Stimulated activated naive CD8-positive, alpha-beta T cell treated with anti-CD3 and anti-CD28 coated beads, Interleukin-15, Interleukin-2, amounts not matched to agents 100 ng/mL and 50 ng/mL, for 24 hours (primary cell): ENCODE measurements around the gene CAPN9.
"Not testable (repeated sequence)": the region's sequence is repeated elsewhere in the genome, so short reads cannot be mapped to it uniquely, and the experiment has no call there.

Experiments
- H3K27ac Mint-ChIP-seq: one replicate; pipeline ENCODE4 v1.8.0; 2021; ENCODE audit warnings: mild to moderate bottlenecking, mixed read lengths
- H3K27me3 Mint-ChIP-seq: one replicate; pipeline ENCODE4 v1.8.0; 2021; ENCODE audit warnings: mixed read lengths
- H3K36me3 Mint-ChIP-seq: one replicate; pipeline ENCODE4 v1.8.0; 2021; ENCODE audit warnings: low read depth, mixed read lengths
- H3K4me1 Mint-ChIP-seq: one replicate; pipeline ENCODE4 v1.8.0; 2021; ENCODE audit warnings: low read depth, mixed read lengths
- H3K4me3 Mint-ChIP-seq: one replicate; pipeline ENCODE4 v1.8.0; 2021; ENCODE audit warnings: mild to moderate bottlenecking, mixed read lengths
- H3K9me3 Mint-ChIP-seq: one replicate; pipeline ENCODE4 v1.8.0; 2021; ENCODE audit warnings: mixed read lengths

The CAPN9 gene

DNA sequence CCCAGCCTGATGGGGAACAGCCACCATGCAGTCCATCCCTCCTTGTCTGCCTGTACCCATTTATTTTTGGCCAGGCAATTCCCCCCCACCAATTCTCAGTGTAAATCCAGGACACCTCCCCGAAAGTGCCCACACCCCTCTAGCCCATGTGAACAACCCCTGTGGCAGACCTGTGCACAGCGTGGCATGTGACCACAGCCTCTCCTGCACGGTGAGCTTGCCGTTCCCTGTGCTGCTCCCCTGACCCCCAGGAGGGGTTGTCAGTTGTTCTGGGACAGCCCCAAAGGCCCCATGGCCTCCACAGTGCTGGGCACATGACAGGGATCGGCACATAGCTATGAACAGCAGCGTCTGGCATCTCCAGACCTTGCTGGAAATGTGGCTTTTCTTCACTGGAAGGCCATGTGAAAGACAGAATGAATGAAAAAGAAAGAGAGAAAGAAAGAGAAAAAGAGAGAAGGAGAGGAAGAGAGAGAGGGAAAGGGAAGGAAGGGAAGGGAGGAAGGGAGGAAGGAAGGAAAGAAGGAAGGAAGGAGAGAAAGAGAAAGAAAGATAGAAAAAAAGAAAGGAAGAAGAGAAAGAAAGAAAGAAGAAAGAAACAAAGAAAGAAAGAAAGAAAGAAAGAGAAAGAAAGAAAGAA, 3.9 kb downstream of the CAPN9 start:
- no peaks in the 10 kb centered on the region for H3K27me3 Mint-ChIP-seq
- no peaks in the 10 kb centered on the region for H3K4me1 Mint-ChIP-seq
- H3K9me3 Mint-ChIP-seq: no peaks in the 10 kb centered on the region
- no peak overlapping the region for H3K4me3 Mint-ChIP-seq
- H3K36me3 Mint-ChIP-seq: no peaks in the 10 kb centered on the region
- H3K27ac Mint-ChIP-seq: no peak overlapping the region

- no peak overlapping the region for H3K4me3 Mint-ChIP-seq
- no peaks in the 10 kb centered on the region for H3K4me1 Mint-ChIP-seq
- H3K27ac Mint-ChIP-seq: no peak overlapping the region
These were observed 5.2 kb downstream of the CAPN9 start for GRCh38 chr1:230752407-230752806.

DNA sequence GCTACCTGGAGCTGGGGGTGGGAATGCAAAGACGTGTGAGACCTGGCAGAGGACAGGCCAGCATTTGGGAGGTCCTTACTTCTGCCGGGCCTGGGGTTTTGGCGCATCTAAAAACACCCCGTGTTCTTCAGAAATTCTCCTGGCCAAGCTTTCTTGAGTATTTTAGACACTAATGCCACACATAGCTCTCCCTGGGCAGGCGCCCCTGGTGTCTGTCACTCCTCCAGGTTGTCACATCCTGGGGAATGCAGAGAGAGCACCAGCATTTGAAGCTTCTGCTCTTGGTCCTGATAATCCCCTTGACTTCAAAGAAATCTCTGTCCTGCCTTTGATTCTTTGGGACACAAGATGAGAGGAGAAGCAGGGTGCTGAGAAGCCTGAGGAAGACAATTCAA, 6.0 kb downstream of the CAPN9 start:
- Mint-ChIP-seq H3K4me1 (no peaks in the 10 kb centered on the region), H3K27ac (no peak overlapping the region), H3K36me3 (no peaks in the 10 kb centered on the region), H3K4me3 (no peak overlapping the region), H3K27me3 (peaks cover 6% of the 10 kb centered on the region), H3K9me3 (no peaks in the 10 kb centered on the region)

More at GRCh38 chr1:230752407-230752806, 5.2 kb downstream of the CAPN9 start:
- peaks cover 6% of the 10 kb centered on the region for H3K27me3 Mint-ChIP-seq
- H3K9me3 Mint-ChIP-seq: no peaks in the 10 kb centered on the region
- H3K36me3 Mint-ChIP-seq: no peaks in the 10 kb centered on the region

DNA sequence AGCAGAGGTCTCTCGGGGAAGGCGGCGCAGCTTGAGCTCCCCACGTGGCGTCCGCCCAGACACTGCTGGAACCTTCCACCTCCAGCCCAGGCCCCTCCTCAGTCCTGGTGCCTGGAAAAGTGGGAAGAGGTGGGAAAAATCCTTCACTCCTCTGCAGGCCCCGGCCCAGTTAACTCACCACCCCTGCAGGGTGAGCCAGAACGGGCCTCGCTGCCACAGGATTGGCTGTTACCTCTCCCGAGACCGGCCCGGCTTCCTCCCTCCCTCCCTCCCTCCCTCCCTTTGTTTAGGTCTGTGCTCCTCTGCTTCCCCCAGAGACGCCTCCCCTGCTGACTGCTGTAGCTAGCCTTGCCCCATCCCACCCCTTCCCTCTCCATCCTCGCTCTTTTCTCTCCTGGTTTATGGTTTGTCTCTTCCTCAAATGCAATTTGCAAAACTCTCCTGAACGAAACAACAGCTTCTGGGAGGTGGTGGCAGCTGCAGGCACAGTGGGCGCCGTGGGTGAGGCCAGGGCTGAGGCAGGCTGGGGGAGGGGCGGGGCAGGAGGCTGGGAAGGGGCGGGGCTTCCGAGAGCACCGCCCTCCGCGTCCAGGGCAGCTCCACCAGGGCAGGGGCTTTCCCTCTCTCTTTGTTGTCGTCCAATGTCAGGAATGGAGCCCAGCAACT, 6.5 kb downstream of the CAPN9 start:
- H3K27ac Mint-ChIP-seq: no peak overlapping the region
- no peaks in the 10 kb centered on the region for H3K9me3 Mint-ChIP-seq
- no peaks in the 10 kb centered on the region for H3K4me1 Mint-ChIP-seq
- peaks cover 6% of the 10 kb centered on the region for H3K27me3 Mint-ChIP-seq
- H3K36me3 Mint-ChIP-seq: no peaks in the 10 kb centered on the region
- no peak overlapping the region for H3K4me3 Mint-ChIP-seq

DNA sequence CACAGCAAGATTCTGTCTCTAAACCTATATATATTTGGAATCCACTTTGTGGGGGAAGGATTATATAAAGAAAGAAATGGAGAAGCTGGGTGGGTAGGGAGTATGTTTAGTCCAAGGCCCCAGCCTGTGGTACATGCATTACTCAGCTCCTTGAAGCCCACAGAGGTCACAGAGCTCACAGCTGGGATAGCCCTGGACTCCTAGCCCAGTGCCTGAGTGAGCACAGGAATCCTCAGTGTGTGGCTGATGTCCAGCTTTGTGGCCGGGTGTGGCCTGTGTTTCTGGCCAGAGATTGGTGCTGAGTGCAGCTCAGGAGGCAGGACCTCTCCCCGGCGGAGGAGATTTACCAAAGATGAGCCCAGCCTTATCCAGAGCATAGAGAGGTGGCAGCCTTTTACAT, 7.6 kb downstream of the CAPN9 start:
- Mint-ChIP-seq H3K4me1 (no peaks in the 10 kb centered on the region), H3K36me3 (no peaks in the 10 kb centered on the region), H3K27me3 (peaks cover 6% of the 10 kb centered on the region), H3K4me3 (no peak overlapping the region), H3K27ac (no peak overlapping the region), H3K9me3 (no peaks in the 10 kb centered on the region)

- no peaks in the 10 kb centered on the region for H3K36me3 Mint-ChIP-seq
- H3K27me3 Mint-ChIP-seq: peaks cover 11% of the 10 kb centered on the region
These were observed 10.9 kb downstream of the CAPN9 start for GRCh38 chr1:230757856-230758708.

GRCh38 chr1:230758709-230759368, 11.7 kb downstream of the CAPN9 start:
- Mint-ChIP-seq H3K9me3 (no peaks in the 10 kb centered on the region), H3K4me1 (no peaks in the 10 kb centered on the region), H3K4me3 (no peak overlapping the region), H3K27ac (no peak overlapping the region), H3K36me3 (no peaks in the 10 kb centered on the region), H3K27me3 (peaks cover 11% of the 10 kb centered on the region)

More at GRCh38 chr1:230757856-230758708, 10.9 kb downstream of the CAPN9 start:
- H3K4me1 Mint-ChIP-seq: no peaks in the 10 kb centered on the region
- no peaks in the 10 kb centered on the region for H3K9me3 Mint-ChIP-seq
- no peak overlapping the region for H3K4me3 Mint-ChIP-seq
- no peak overlapping the region for H3K27ac Mint-ChIP-seq

DNA sequence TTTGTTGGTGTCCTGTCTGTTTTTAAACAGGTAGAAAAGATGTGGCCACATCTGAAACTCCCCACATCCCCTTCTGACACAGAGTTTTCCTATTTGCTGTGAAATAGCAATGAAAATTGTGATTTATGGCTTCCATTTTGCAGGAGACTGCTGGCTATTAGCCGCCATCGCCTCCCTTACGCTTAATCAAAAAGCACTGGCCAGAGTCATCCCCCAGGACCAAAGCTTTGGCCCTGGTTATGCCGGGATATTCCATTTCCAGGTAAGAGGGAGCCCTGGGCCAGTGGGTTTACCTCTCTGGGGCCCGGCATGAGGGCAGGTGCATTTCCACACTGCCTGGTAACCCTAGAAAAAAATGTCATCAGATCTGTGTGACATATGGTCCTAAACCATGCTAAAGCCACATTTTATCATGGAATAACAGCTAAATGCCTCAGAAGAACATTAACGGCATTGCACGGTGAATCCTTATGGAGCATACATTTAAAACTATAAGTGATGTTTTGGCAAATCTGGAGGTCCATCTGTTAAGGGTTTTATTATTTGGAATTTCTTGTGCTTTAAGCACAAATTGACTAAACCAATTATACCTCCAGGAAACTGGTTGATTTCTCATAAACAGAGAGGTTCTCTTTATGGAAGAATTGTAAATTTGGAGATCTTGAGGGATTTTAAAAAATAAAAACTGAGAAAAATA, 12.3 kb downstream of the CAPN9 start:
- H3K36me3 Mint-ChIP-seq: no peaks in the 10 kb centered on the region
- no peaks in the 10 kb centered on the region for H3K4me1 Mint-ChIP-seq
- peaks cover 11% of the 10 kb centered on the region for H3K27me3 Mint-ChIP-seq
- H3K4me3 Mint-ChIP-seq: no peak overlapping the region
- no peaks in the 10 kb centered on the region for H3K9me3 Mint-ChIP-seq
- H3K27ac Mint-ChIP-seq: no peak overlapping the region

GRCh38 chr1:230760360-230760827, 13.2 kb downstream of the CAPN9 start:
- Mint-ChIP-seq H3K9me3 (no peaks in the 10 kb centered on the region), H3K27me3 (peaks cover 11% of the 10 kb centered on the region), H3K4me3 (no peak overlapping the region), H3K4me1 (no peaks in the 10 kb centered on the region), H3K27ac (no peak overlapping the region), H3K36me3 (no peaks in the 10 kb centered on the region)

DNA sequence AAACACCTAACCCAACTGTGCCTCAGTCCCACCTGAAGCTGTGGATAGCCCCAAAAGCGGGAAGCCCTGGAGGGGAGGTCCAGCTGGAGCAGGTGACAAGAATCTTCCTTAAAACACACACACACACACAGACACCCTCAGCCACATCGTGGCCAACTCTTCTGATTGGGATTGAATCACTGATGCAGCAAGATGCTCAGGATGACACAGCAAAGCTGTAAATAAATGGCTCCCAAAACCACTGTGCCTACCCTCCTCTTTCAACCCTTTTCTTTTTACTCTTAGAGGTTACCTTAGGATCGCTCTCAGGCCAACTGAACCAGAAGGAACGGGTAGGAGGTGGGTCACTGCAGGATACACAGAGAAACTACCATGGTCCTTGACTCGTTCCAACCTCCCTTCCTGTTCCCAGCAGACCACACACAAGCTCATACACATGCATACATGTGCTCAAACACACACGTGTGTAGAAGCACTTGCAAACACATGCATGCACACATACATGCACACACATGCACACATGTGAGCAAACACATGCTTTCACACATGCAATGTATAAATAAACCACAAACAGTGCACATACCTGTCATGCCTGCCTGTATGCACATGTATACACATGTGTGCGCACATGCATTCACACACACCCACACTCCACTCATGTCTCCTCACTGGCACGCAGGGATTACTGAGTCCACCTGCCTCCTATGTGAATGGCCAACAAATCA, 14.4 kb downstream of the CAPN9 start:
- no peak overlapping the region for H3K4me3 Mint-ChIP-seq
- no peaks in the 10 kb centered on the region for H3K36me3 Mint-ChIP-seq
- H3K4me1 Mint-ChIP-seq: no peaks in the 10 kb centered on the region
- H3K27ac Mint-ChIP-seq: no peak overlapping the region
- no peaks in the 10 kb centered on the region for H3K9me3 Mint-ChIP-seq
- peaks cover 8% of the 10 kb centered on the region for H3K27me3 Mint-ChIP-seq

DNA sequence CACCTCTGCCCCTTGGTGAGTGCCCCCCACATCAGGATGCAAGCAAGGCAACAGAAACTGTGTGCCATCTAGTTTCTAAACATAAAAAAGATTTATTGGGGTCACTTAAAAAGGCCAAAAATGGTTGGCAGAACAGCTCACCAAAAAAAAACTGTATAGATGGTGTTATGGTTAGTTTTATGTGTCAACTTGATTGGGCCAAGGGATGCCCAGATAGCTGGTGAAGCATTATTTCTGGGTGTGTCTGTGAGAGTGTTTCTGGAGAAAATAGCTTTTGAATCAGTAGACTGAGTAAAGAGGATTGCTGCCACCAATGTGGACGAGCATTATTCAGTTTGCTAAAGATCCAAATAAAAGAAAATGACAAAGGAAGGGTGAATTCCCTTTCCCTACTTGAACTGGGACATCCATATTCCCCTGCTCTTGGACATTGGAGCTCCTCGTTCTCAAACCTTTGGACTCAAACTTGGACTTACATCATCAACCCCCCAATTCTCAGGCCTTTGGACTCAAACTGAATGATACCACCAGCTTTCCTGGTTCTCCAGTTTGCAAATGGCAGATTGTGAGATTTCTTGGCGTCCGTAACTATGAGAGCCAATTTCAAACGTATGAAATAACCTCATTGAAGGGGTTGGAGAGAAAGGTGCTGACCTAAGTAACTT, 16.9 kb downstream of the CAPN9 start:
- Mint-ChIP-seq H3K9me3 (no peaks in the 10 kb centered on the region), H3K27me3 (peaks cover 13% of the 10 kb centered on the region), H3K4me3 (no peak overlapping the region), H3K27ac (no peak overlapping the region), H3K36me3 (no peaks in the 10 kb centered on the region), H3K4me1 (no peaks in the 10 kb centered on the region)

- H3K27me3 Mint-ChIP-seq: peaks cover 13% of the 10 kb centered on the region
- no peak overlapping the region for H3K27ac Mint-ChIP-seq
- H3K4me3 Mint-ChIP-seq: no peak overlapping the region
- no peaks in the 10 kb centered on the region for H3K9me3 Mint-ChIP-seq
- H3K4me1 Mint-ChIP-seq: no peaks in the 10 kb centered on the region
- H3K36me3 Mint-ChIP-seq: no peaks in the 10 kb centered on the region
These were observed 19.1 kb downstream of the CAPN9 start for GRCh38 chr1:230766318-230766717.

GRCh38 chr1:230767859-230768612, 20.8 kb downstream of the CAPN9 start:
- H3K4me1 Mint-ChIP-seq, H3K36me3 Mint-ChIP-seq, H3K4me3 Mint-ChIP-seq, H3K9me3 Mint-ChIP-seq, H3K27ac Mint-ChIP-seq: not testable (repeated sequence)
- peaks cover 11% of the 10 kb centered on the region for H3K27me3 Mint-ChIP-seq
